ENCODE data around the gene ARHGAP24. TPM values are rescaled to one million over a fixed set of nuclear protein-coding genes. Genes with fewer than 3 reads are reported as not detected.

The ARHGAP24 gene
- total RNA-seq, 4 donors from 2014 or later = 54.8 to 88.6 (median 62.6) TPM

- no peak for TF ChIP-seq CTCF (IDR thresholded peaks at IDR 0.05; ENCODE audit: low read depth)
Measured at GRCh38 chr4:85966373-85966772, 491.4 kb downstream of the ARHGAP24 start.

GRCh38 chr4:85967872-85968271, 492.9 kb downstream of the ARHGAP24 start:
- TF ChIP-seq CTCF (IDR thresholded peaks at IDR 0.05; ENCODE audit: low read depth) = no peak

- no peak for TF ChIP-seq CTCF (IDR thresholded peaks at IDR 0.05; ENCODE audit: low read depth)
Measured at GRCh38 chr4:85968945-85969819, 494.2 kb downstream of the ARHGAP24 start.

- TF ChIP-seq CTCF (IDR thresholded peaks at IDR 0.05; ENCODE audit: low read depth) = no peak
Measured at GRCh38 chr4:85970535-85970934, 495.6 kb downstream of the ARHGAP24 start.

GRCh38 chr4:85979276-85979675, 504.3 kb downstream of the ARHGAP24 start:
- no peak for TF ChIP-seq CTCF (IDR thresholded peaks at IDR 0.05; ENCODE audit: low read depth)

GRCh38 chr4:85986266-85986665, 511.3 kb downstream of the ARHGAP24 start:
- TF ChIP-seq CTCF (IDR thresholded peaks at IDR 0.05; ENCODE audit: low read depth) = no peak

- TF ChIP-seq CTCF (IDR thresholded peaks at IDR 0.05; ENCODE audit: low read depth) = no peak
Measured at GRCh38 chr4:85993641-85994040, 518.7 kb downstream of the ARHGAP24 start.

Measured in subcutaneous adipose tissue (tissue), 4 donors.